ENCODE data around the gene KCNK10.

DNA sequence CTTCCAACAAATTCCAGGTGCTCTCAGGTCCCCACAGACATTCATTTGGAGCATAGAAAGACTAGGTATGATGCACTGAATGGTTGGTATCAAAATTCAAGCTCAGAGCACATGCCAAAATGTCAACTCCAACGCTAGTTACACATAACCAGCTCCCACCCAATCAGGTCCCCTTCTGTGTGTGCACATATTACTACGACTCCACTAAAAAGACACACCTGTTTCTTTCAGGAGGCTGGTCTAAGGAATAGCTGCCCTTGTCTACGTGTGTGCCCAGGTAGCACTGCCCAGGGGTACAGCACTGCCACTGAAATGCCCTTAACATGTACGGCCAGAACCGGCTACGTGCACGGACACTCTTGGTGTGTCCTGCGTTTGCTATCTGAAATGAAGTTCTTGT is 138.1 kb downstream of the KCNK10 start:
- TF ChIP-seq, protein P1, sequence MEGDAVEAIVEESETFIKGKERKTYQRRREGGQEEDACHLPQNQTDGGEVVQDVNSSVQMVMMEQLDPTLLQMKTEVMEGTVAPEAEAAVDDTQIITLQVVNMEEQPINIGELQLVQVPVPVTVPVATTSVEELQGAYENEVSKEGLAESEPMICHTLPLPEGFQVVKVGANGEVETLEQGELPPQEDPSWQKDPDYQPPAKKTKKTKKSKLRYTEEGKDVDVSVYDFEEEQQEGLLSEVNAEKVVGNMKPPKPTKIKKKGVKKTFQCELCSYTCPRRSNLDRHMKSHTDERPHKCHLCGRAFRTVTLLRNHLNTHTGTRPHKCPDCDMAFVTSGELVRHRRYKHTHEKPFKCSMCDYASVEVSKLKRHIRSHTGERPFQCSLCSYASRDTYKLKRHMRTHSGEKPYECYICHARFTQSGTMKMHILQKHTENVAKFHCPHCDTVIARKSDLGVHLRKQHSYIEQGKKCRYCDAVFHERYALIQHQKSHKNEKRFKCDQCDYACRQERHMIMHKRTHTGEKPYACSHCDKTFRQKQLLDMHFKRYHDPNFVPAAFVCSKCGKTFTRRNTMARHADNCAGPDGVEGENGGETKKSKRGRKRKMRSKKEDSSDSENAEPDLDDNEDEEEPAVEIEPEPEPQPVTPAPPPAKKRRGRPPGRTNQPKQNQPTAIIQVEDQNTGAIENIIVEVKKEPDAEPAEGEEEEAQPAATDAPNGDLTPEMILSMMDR (tag by site-specific recombination; IDR thresholded peaks at IDR 0.05) = no peak
- TF ChIP-seq YY1 (tag by site-specific recombination; IDR thresholded peaks at IDR 0.05) (no peak), ZNF521 (tag by site-specific recombination; IDR thresholded peaks at IDR 0.05) (no peak), SETDB1 (IDR thresholded peaks at IDR 0.05; ENCODE audit: insufficient read length, low read length) (no peak), ZNF274 (IDR thresholded peaks at IDR 0.05; ENCODE audit: low read length) (no peak), ZNF274 (tag by site-specific recombination; IDR thresholded peaks at IDR 0.05; ENCODE audit: borderline replicate concordance) (no peak), ZNF132 (tag by site-specific recombination; IDR thresholded peaks at IDR 0.05; ENCODE audit: borderline replicate concordance) (no peak), GLI4 (tag by site-specific recombination; IDR thresholded peaks at IDR 0.05) (no peak), SCRT1 (tag by site-specific recombination; IDR thresholded peaks at IDR 0.05; ENCODE audit: borderline replicate concordance) (no peak), ZNF121 (tag by site-specific recombination; IDR thresholded peaks at IDR 0.05) (no peak), ZNF146 (tag by site-specific recombination; IDR thresholded peaks at IDR 0.05) (no peak), ZNF398 (tag by site-specific recombination; IDR thresholded peaks at IDR 0.05) (no peak), ZNF664 (tag by site-specific recombination; IDR thresholded peaks at IDR 0.05) (no peak)
- TF ChIP-seq, protein P2, sequence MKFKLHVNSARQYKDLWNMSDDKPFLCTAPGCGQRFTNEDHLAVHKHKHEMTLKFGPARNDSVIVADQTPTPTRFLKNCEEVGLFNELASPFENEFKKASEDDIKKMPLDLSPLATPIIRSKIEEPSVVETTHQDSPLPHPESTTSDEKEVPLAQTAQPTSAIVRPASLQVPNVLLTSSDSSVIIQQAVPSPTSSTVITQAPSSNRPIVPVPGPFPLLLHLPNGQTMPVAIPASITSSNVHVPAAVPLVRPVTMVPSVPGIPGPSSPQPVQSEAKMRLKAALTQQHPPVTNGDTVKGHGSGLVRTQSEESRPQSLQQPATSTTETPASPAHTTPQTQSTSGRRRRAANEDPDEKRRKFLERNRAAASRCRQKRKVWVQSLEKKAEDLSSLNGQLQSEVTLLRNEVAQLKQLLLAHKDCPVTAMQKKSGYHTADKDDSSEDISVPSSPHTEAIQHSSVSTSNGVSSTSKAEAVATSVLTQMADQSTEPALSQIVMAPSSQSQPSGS (tag by site-specific recombination; IDR thresholded peaks at IDR 0.05; ENCODE audit: low read depth) = no peak

Measured in HEK293 (cell line).